Measurements from ENCODE around the gene GALR1.

GRCh38 chr18:77218642-77219041, 31.0 kb upstream of the GALR1 start:
- TF ChIP-seq POLR2A (IDR thresholded peaks at IDR 0.05), result no peak
- no peak for TF ChIP-seq POLR2AphosphoS5 (IDR thresholded peaks at IDR 0.05)

All from stomach (tissue), 4 donors.